Activated T-helper 2 cell treated with anti-CD3 and anti-CD28 coated beads, Interferon-gamma antibody, Interleukin-2, Interleukin-4, amounts not matched to agents 10 μg/mL and 5 μg/mL and 100 μg/mL, durations not matched to agents 14 hours and 24 hours and 36 hours (primary cell): ENCODE measurements around the gene FSD2. TPM values are rescaled to one million over a fixed set of nuclear protein-coding genes. Genes with fewer than 3 reads are reported as not detected.
"Not testable (repeated sequence)": the region's sequence is repeated elsewhere in the genome, so short reads cannot be mapped to it uniquely, and the experiment has no call there.

Experiments
- DNase-seq: peaks from one replicate; pipeline ENCODE4 v3.0.0; 2021; ENCODE audit warnings: low spot score
- H3K27ac Mint-ChIP-seq: one replicate; pipeline ENCODE4 v1.8.0; 2021; ENCODE audit warnings: mixed read lengths
- H3K27me3 Mint-ChIP-seq: one replicate; pipeline ENCODE4 v1.8.0; 2021; ENCODE audit warnings: low read depth, mixed read lengths
- H3K36me3 Mint-ChIP-seq: one replicate; pipeline ENCODE4 v1.8.0; 2021; ENCODE audit warnings: low read depth, mixed read lengths
- H3K4me1 Mint-ChIP-seq: one replicate; pipeline ENCODE4 v1.8.0; 2021; ENCODE audit warnings: low read depth, mixed read lengths
- H3K4me3 Mint-ChIP-seq: one replicate; pipeline ENCODE4 v1.8.0; 2021; ENCODE audit warnings: low read depth, mild to moderate bottlenecking, moderate library complexity, mixed read lengths
- H3K9me3 Mint-ChIP-seq: one replicate; pipeline ENCODE4 v1.8.0; 2021; ENCODE audit warnings: mixed read lengths
- intact Hi-C: fragments of 100-400 bp; cut with micrococcal nuclease; formaldehyde crosslinking; loops from one replicate; pipeline ENCODE4 v1.15.1; 2023
- total RNA-seq: library from RNA; stranded (reverse); gene quantifications from 2 replicates; pipeline ENCODE4 v1.2.3, GENCODE V29; 2022

The FSD2 gene
- total RNA-seq, 1 donor from 2014 or later, result not detected

- H3K4me1 Mint-ChIP-seq, H3K27me3 Mint-ChIP-seq, DNase-seq, intact Hi-C loops, H3K27ac Mint-ChIP-seq, H3K4me3 Mint-ChIP-seq, H3K9me3 Mint-ChIP-seq: not testable (repeated sequence)
- H3K36me3 Mint-ChIP-seq, result peaks cover 63% of the 10 kb centered on the region
Measured at GRCh38 chr15:82821851-82822250, 16.0 kb upstream of the FSD2 start.

- intact Hi-C loops, H3K27ac Mint-ChIP-seq, H3K4me1 Mint-ChIP-seq, DNase-seq, H3K9me3 Mint-ChIP-seq, H3K4me3 Mint-ChIP-seq, H3K27me3 Mint-ChIP-seq: not testable (repeated sequence)
- H3K36me3 Mint-ChIP-seq, result peaks cover 63% of the 10 kb centered on the region
Measured at GRCh38 chr15:82821396-82821795, 15.5 kb upstream of the FSD2 start.

DNA sequence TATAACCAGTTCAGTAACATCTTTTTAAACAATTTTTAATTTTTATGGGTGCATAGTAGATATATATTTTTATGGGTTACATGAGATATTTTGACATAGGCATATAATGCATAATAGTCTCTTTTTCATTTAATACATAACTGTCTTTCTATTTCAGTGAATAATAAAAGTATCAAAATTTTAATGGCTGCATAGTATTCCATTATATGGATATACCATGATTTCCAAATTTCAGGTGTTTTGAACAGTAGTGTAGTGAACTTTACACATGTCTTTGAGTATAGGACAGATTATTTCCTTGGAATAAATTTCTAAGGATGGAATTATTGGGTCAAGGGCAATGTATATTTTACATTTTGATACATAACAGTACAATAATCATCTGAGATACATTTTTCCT is 14.3 kb upstream of the FSD2 start:
- no peak overlapping the region for H3K27ac Mint-ChIP-seq
- no peaks in the 10 kb centered on the region for H3K4me1 Mint-ChIP-seq
- H3K9me3 Mint-ChIP-seq, result no peaks in the 10 kb centered on the region
- no peak overlapping the region for H3K4me3 Mint-ChIP-seq
- H3K36me3 Mint-ChIP-seq, result peaks cover 64% of the 10 kb centered on the region
- intact Hi-C loops, result no loop called here
- DNase-seq, result no peak
- H3K27me3 Mint-ChIP-seq, result no peaks in the 10 kb centered on the region

DNA sequence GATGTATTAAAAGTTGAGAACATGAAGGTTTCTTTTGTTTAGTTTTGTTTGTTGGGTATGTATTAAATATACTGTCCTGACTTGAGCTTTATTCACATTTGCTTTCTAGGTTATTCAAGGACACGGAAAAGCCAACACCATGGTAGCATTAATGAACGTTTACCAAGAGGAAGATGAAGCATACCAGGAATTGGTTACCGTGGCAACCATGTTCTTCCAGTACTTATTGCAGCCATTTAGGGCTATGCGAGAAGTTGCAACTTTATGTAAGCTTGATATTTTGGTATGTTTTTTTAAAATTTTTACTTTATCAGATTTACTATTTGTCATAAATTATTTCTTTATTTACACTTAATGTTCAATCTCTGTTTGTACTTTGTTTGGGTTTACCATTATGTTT is 7.1 kb upstream of the FSD2 start:
- H3K4me3 Mint-ChIP-seq, result no peak overlapping the region
- intact Hi-C loops, result loop anchor here (5.0 to 10.0 kb wide), 3 partner anchors 154 to 389 kb away; partner anchors contain the start of gene RPS17
- H3K9me3 Mint-ChIP-seq, result no peaks in the 10 kb centered on the region
- peaks cover 21% of the 10 kb centered on the region for H3K4me1 Mint-ChIP-seq
- H3K27ac Mint-ChIP-seq, result no peak overlapping the region
- peaks cover 52% of the 10 kb centered on the region for H3K36me3 Mint-ChIP-seq
- no peak for DNase-seq
- H3K27me3 Mint-ChIP-seq, result peaks cover 2% of the 10 kb centered on the region

GRCh38 chr15:82810890-82811426 is 5.1 kb upstream of the FSD2 start:
- peak; percentile 54 for DNase-seq
- Mint-ChIP-seq H3K27ac (peak overlapping the region; percentile 95), H3K4me1 (peaks cover 21% of the 10 kb centered on the region), H3K36me3 (peaks cover 40% of the 10 kb centered on the region), H3K9me3 (no peaks in the 10 kb centered on the region), H3K4me3 (peak overlapping the region; percentile 87), H3K27me3 (peaks cover 11% of the 10 kb centered on the region)
- intact Hi-C loops, result loop anchor here (1.0 to 10.0 kb wide), 6 partner anchors 21 to 391 kb away; partner anchors contain the start of gene RPS17

GRCh38 chr15:82810061-82810889 is 4.4 kb upstream of the FSD2 start:
- no peaks in the 10 kb centered on the region for H3K9me3 Mint-ChIP-seq
- peak overlapping the region; percentile 87 for H3K4me3 Mint-ChIP-seq
- peaks cover 33% of the 10 kb centered on the region for H3K36me3 Mint-ChIP-seq
- peaks cover 21% of the 10 kb centered on the region for H3K4me1 Mint-ChIP-seq
- peak overlapping the region; percentile 95 for H3K27ac Mint-ChIP-seq
- intact Hi-C loops, result loop anchor here (2.0 to 10.0 kb wide), 4 partner anchors 59 to 392 kb away; partner anchors contain the start of gene RPS17
- peaks cover 14% of the 10 kb centered on the region for H3K27me3 Mint-ChIP-seq
- peak; percentile 40 for DNase-seq

- peaks cover 17% of the 10 kb centered on the region for H3K27me3 Mint-ChIP-seq
- intact Hi-C loops, result loop anchor here (2.0 to 10.0 kb wide), 5 partner anchors 59 to 393 kb away; partner anchors contain the start of genes BTBD1 and RPS17
- no peaks in the 10 kb centered on the region for H3K9me3 Mint-ChIP-seq
- peak; percentile 94 for DNase-seq
- H3K4me1 Mint-ChIP-seq, result peaks cover 21% of the 10 kb centered on the region
- H3K27ac Mint-ChIP-seq, result peak within 1 kb of the TSS; percentile 95
- peaks cover 27% of the 10 kb centered on the region for H3K36me3 Mint-ChIP-seq
- H3K4me3 Mint-ChIP-seq, result peak within 1 kb of the TSS; percentile 87
Measured at GRCh38 chr15:82809308-82810060, 3.6 kb upstream of the FSD2 start, which contains the start of gene WHAMM. WHAMM (plus strand) TSS chr15:82809628; CDS start chr15:82809727, 99 bp downstream.

- intact Hi-C loops, result loop anchor here (5.0 kb wide), 1 partner anchor 259 kb away; the partner anchor contains the start of gene BTBD1
- peaks cover 19% of the 10 kb centered on the region for H3K36me3 Mint-ChIP-seq
- DNase-seq, result no peak
Measured at GRCh38 chr15:82808634-82809041, 2.8 kb upstream of the FSD2 start.

GRCh38 chr15:82807920-82808633 is 2.2 kb upstream of the FSD2 start:
- no peak for DNase-seq
- H3K27ac Mint-ChIP-seq, result no peak overlapping the region
- H3K4me3 Mint-ChIP-seq, result no peak overlapping the region
- H3K4me1 Mint-ChIP-seq, result peaks cover 21% of the 10 kb centered on the region
- intact Hi-C loops, result loop anchor here (5.0 kb wide), 1 partner anchor 259 kb away; the partner anchor contains the start of gene BTBD1
- peaks cover 14% of the 10 kb centered on the region for H3K36me3 Mint-ChIP-seq
- no peaks in the 10 kb centered on the region for H3K9me3 Mint-ChIP-seq
- peaks cover 28% of the 10 kb centered on the region for H3K27me3 Mint-ChIP-seq

More at GRCh38 chr15:82808634-82809041, 2.8 kb upstream of the FSD2 start:
- peaks cover 23% of the 10 kb centered on the region for H3K27me3 Mint-ChIP-seq
- H3K9me3 Mint-ChIP-seq, result no peaks in the 10 kb centered on the region
- no peak overlapping the region for H3K27ac Mint-ChIP-seq
- H3K4me1 Mint-ChIP-seq, result peaks cover 21% of the 10 kb centered on the region
- H3K4me3 Mint-ChIP-seq, result no peak overlapping the region

DNA sequence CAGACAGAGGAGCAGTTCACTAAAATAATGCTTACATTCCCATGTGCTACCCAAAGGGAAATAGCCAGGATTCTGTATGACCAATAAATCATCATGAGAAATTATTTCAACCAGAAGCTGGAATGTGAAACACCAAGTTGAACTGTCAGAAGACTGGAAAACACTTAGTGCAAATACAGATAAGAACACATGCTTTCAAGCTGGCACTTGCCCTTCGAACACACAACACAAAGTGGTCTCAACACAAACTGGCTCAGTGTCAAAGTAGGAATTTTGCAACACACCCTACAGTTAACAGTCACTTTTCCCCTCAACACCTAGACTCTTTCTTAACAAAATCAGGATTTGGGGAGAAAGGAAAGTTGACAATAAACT is 1.3 kb downstream of the FSD2 start:
- Mint-ChIP-seq H3K27ac (no peak overlapping the region), H3K4me1 (peaks cover 8% of the 10 kb centered on the region), H3K9me3 (no peaks in the 10 kb centered on the region), H3K36me3 (no peaks in the 10 kb centered on the region), H3K4me3 (no peak overlapping the region), H3K27me3 (peaks cover 51% of the 10 kb centered on the region)
- intact Hi-C loops, result no loop called here
- DNase-seq, result no peak

- Mint-ChIP-seq H3K9me3 (no peaks in the 10 kb centered on the region), H3K27ac (no peak overlapping the region), H3K27me3 (peaks cover 56% of the 10 kb centered on the region), H3K36me3 (no peaks in the 10 kb centered on the region), H3K4me3 (no peak overlapping the region), H3K4me1 (peaks cover 4% of the 10 kb centered on the region)
- no peak for DNase-seq
- intact Hi-C loops, result no loop called here
Measured at GRCh38 chr15:82803793-82804574, 1.9 kb downstream of the FSD2 start.
